WTC11 (cell line): ENCODE data around the gene PPP2R5E. TPM values are rescaled to one million over a fixed set of nuclear protein-coding genes. Genes with fewer than 3 reads are reported as not detected.

Experiments
- ATAC-seq: fragments of 200-7000 bp; cut with Tn5 transposase; 2 replicates; pipeline ENCODE4 v1.10.0; 2021; ENCODE audit warnings: mild to moderate bottlenecking, moderate library complexity
- CTCF ChIA-PET: fragments of 300-600 bp; sonication (Branson Sonifier 250); formaldehyde crosslinking; loops from one replicate; lab custom pipeline; 2021; ENCODE audit warnings: antibody characterized with exemption; lab: Charles Lee
- POLR2A ChIA-PET: fragments of 350-600 bp; sonication (Branson Sonifier 250); formaldehyde crosslinking; loops from one replicate; lab custom pipeline; 2021; ENCODE audit warnings: antibody characterized with exemption; lab: Charles Lee
- DNase-seq: peaks from one replicate; pipeline ENCODE4 v3.0.0; 2021; ENCODE audit warnings: low spot score
- H3K27ac Mint-ChIP-seq: 2 replicates; pipeline ENCODE4 v1.8.0; 2021; ENCODE audit warnings: mixed read lengths
- H3K27me3 Mint-ChIP-seq: 2 replicates; pipeline ENCODE4 v1.8.0; 2021; ENCODE audit warnings: low read depth, mild to moderate bottlenecking, moderate library complexity, mixed read lengths
- H3K36me3 Mint-ChIP-seq: 2 replicates; pipeline ENCODE4 v1.8.0; 2021; ENCODE audit warnings: mixed read lengths
- H3K4me1 Mint-ChIP-seq: 2 replicates; pipeline ENCODE4 v1.8.0; 2022; ENCODE audit warnings: mixed read lengths
- H3K4me3 Mint-ChIP-seq: 2 replicates; pipeline ENCODE4 v1.8.0; 2021; ENCODE audit warnings: mild to moderate bottlenecking, moderate library complexity, mixed read lengths
- H3K9me3 Mint-ChIP-seq: 2 replicates; pipeline ENCODE4 v1.8.0; 2021; ENCODE audit warnings: mixed read lengths
- ELF4 ChIP-seq: sonication (generic); formaldehyde crosslinking; IDR thresholded peaks from 2 replicates; pipeline ENCODE4 v1.8.1; 2022; ENCODE audit warnings: low read depth, mild to moderate bottlenecking, moderate library complexity, missing genetic modification reagents
- EMX1 ChIP-seq: fragments of 250-450 bp; sonication (Bioruptor Pico); IDR thresholded peaks from 2 replicates; pipeline ENCODE4 v1.8.0; 2021; ENCODE audit warnings: mild to moderate bottlenecking
- ETV6 ChIP-seq: sonication (generic); formaldehyde crosslinking; IDR thresholded peaks from 2 replicates; pipeline ENCODE4 v1.8.1; 2022; ENCODE audit warnings: mild to moderate bottlenecking, missing genetic modification reagents
- GRHL2 ChIP-seq: fragments of 250-450 bp; sonication (Bioruptor Pico); IDR thresholded peaks from 2 replicates; pipeline ENCODE4 v1.8.0; 2022; ENCODE audit warnings: mild to moderate bottlenecking, moderate library complexity; ENCODE audit not compliant: insufficient replicate concordance, severe bottlenecking
- HMGA2 ChIP-seq: fragments of 250-450 bp; sonication (Bioruptor Pico); IDR thresholded peaks from 2 replicates; pipeline ENCODE4 v1.4.0; 2021; ENCODE audit warnings: mild to moderate bottlenecking, moderate library complexity
- IRF2 ChIP-seq: sonication (generic); formaldehyde crosslinking; IDR thresholded peaks from 2 replicates; pipeline ENCODE4 v1.8.0; 2022; ENCODE audit warnings: low read depth, missing genetic modification reagents, borderline replicate concordance
- JUN ChIP-seq: sonication (generic); formaldehyde crosslinking; IDR thresholded peaks from 2 replicates; pipeline ENCODE4 v1.8.0; 2023; ENCODE audit warnings: mild to moderate bottlenecking, missing genetic modification reagents
- MXD4 ChIP-seq: fragments of 250-450 bp; sonication (Bioruptor Pico); IDR thresholded peaks from 2 replicates; pipeline ENCODE4 v1.8.0; 2021; ENCODE audit warnings: mild to moderate bottlenecking, moderate library complexity, borderline replicate concordance
- NFATC4 ChIP-seq: fragments of 250-450 bp; sonication (Bioruptor Pico); IDR thresholded peaks from 2 replicates; pipeline ENCODE4 v1.9.0; 2021; ENCODE audit warnings: mild to moderate bottlenecking
- NFYB ChIP-seq: sonication (generic); formaldehyde crosslinking; conservative IDR thresholded peaks from 2 replicates; pipeline ENCODE4 v1.8.0; 2022; ENCODE audit warnings: low read depth, missing genetic modification reagents
- RELA ChIP-seq: sonication (generic); formaldehyde crosslinking; IDR thresholded peaks from 2 replicates; pipeline ENCODE4 v1.8.1; 2022; ENCODE audit warnings: missing genetic modification reagents, mild to moderate bottlenecking, borderline replicate concordance
- SOX15 ChIP-seq: fragments of 250-450 bp; sonication (Bioruptor Pico); IDR thresholded peaks from 2 replicates; pipeline ENCODE4 v1.9.0; 2021; ENCODE audit warnings: mild to moderate bottlenecking
- TEAD1 ChIP-seq: sonication (generic); formaldehyde crosslinking; IDR thresholded peaks from 2 replicates; pipeline ENCODE4 v1.8.0; 2022; ENCODE audit warnings: mild to moderate bottlenecking, missing genetic modification reagents
- ZBTB21 ChIP-seq: sonication (generic); formaldehyde crosslinking; IDR thresholded peaks from 2 replicates; pipeline ENCODE4 v1.8.1; 2023; ENCODE audit warnings: mild to moderate bottlenecking, missing genetic modification reagents, borderline replicate concordance
- ZNF317 ChIP-seq: sonication (generic); formaldehyde crosslinking; IDR thresholded peaks from 2 replicates; pipeline ENCODE4 v1.8.1; 2023; ENCODE audit warnings: low read depth, mild to moderate bottlenecking, moderate library complexity, missing genetic modification reagents, borderline replicate concordance
- ZNF423 ChIP-seq: fragments of 250-450 bp; sonication (Bioruptor Pico); IDR thresholded peaks from 2 replicates; pipeline ENCODE4 v2.1.2; 2022; ENCODE audit warnings: mild to moderate bottlenecking, moderate library complexity
- total RNA-seq: library from RNA; stranded (reverse); gene quantifications from 3 replicates; pipeline ENCODE4 v1.2.3, GENCODE V29; 2021
- TF ChIP-seq, protein P1 (sequence below): fragments of 250-450 bp; sonication (Bioruptor Pico); IDR thresholded peaks from 2 replicates; pipeline ENCODE4 v2.1.2; 2022; ENCODE audit warnings: mild to moderate bottlenecking, moderate library complexity
- TF ChIP-seq, protein P2 (sequence below): fragments of 250-450 bp; sonication (Bioruptor Pico); IDR thresholded peaks from 2 replicates; pipeline ENCODE4 v1.9.0; 2021; ENCODE audit warnings: mild to moderate bottlenecking, borderline replicate concordance
- TF ChIP-seq, protein P3 (sequence below): sonication (generic); formaldehyde crosslinking; IDR thresholded peaks from 2 replicates; pipeline ENCODE4 v1.8.1; 2023; ENCODE audit warnings: mild to moderate bottlenecking, missing genetic modification reagents, borderline replicate concordance

The PPP2R5E gene
- total RNA-seq, 1 experiment from 2014 or later, result 59.0 TPM

DNA sequence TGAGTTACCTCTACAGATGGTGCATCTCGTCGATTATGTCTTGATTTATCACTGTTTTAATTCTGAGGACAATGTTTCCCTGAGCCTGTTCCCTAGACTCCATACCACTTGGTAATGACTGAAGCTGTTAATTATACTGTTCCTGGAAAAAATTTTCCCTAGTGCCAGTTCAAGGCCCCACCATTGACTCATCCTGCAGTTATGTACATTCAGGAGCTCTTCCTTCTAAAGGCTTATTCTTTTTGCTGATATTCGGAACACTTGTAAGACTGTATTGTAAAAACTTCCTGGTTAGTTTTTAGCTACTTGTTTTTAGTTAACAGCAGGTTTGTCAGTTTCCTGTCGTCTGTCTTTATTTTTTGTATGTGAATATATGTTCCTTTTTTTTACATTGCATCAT lies 30.4 kb upstream of the PPP2R5E start (continued):
- TF ChIP-seq ZBTB21 (CRISPR knock-in tag) (no peak), ZNF423 (CRISPR knock-in tag) (no peak)

DNA sequence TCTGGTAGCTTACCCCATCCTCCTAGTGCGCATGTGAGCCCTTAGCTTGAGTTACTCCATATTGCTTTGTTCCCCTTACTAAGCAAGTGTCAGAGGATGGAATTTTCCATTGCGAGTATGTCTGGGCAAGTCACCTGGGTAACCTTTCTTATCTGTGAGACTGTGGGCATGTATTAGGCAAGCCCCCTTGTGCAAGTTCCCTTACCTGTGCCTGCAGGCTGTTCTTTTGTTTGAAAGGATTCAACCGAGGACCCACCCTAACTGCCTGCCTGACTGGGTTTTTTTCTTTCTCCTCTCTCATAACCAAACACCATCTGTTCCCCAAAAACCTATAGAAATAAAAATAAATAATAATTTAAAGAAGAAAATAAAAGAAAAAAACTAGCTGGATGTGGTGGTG lies 22.3 kb upstream of the PPP2R5E start:
- ATAC-seq (no peak), DNase-seq (no peak)
- TF ChIP-seq EMX1 (CRISPR knock-in tag), result no peak
- TF ChIP-seq NFYB (CRISPR knock-in tag), result no peak
- TF ChIP-seq ZNF317, result no peak
- TF ChIP-seq JUN (CRISPR knock-in tag), result no peak
- no peak for TF ChIP-seq RELA
- no peak for TF ChIP-seq NFATC4 (CRISPR knock-in tag)
- TF ChIP-seq, protein P1, sequence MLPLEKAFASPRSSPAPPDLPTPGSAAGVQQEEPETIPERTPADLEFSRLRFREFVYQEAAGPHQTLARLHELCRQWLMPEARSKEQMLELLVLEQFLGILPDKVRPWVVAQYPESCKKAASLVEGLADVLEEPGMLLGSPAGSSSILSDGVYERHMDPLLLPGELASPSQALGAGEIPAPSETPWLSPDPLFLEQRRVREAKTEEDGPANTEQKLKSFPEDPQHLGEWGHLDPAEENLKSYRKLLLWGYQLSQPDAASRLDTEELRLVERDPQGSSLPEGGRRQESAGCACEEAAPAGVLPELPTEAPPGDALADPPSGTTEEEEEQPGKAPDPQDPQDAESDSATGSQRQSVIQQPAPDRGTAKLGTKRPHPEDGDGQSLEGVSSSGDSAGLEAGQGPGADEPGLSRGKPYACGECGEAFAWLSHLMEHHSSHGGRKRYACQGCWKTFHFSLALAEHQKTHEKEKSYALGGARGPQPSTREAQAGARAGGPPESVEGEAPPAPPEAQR (CRISPR knock-in tag), result no peak
- no peak for TF ChIP-seq ELF4
- TF ChIP-seq SOX15 (CRISPR knock-in tag), result no peak
- TF ChIP-seq, protein P2, sequence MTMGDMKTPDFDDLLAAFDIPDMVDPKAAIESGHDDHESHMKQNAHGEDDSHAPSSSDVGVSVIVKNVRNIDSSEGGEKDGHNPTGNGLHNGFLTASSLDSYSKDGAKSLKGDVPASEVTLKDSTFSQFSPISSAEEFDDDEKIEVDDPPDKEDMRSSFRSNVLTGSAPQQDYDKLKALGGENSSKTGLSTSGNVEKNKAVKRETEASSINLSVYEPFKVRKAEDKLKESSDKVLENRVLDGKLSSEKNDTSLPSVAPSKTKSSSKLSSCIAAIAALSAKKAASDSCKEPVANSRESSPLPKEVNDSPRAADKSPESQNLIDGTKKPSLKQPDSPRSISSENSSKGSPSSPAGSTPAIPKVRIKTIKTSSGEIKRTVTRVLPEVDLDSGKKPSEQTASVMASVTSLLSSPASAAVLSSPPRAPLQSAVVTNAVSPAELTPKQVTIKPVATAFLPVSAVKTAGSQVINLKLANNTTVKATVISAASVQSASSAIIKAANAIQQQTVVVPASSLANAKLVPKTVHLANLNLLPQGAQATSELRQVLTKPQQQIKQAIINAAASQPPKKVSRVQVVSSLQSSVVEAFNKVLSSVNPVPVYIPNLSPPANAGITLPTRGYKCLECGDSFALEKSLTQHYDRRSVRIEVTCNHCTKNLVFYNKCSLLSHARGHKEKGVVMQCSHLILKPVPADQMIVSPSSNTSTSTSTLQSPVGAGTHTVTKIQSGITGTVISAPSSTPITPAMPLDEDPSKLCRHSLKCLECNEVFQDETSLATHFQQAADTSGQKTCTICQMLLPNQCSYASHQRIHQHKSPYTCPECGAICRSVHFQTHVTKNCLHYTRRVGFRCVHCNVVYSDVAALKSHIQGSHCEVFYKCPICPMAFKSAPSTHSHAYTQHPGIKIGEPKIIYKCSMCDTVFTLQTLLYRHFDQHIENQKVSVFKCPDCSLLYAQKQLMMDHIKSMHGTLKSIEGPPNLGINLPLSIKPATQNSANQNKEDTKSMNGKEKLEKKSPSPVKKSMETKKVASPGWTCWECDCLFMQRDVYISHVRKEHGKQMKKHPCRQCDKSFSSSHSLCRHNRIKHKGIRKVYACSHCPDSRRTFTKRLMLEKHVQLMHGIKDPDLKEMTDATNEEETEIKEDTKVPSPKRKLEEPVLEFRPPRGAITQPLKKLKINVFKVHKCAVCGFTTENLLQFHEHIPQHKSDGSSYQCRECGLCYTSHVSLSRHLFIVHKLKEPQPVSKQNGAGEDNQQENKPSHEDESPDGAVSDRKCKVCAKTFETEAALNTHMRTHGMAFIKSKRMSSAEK (CRISPR knock-in tag), result no peak
- no peak for TF ChIP-seq MXD4 (CRISPR knock-in tag)
- TF ChIP-seq HMGA2 (CRISPR knock-in tag), result no peak
- no peak for TF ChIP-seq ETV6 (CRISPR knock-in tag)
- TF ChIP-seq, protein P3, sequence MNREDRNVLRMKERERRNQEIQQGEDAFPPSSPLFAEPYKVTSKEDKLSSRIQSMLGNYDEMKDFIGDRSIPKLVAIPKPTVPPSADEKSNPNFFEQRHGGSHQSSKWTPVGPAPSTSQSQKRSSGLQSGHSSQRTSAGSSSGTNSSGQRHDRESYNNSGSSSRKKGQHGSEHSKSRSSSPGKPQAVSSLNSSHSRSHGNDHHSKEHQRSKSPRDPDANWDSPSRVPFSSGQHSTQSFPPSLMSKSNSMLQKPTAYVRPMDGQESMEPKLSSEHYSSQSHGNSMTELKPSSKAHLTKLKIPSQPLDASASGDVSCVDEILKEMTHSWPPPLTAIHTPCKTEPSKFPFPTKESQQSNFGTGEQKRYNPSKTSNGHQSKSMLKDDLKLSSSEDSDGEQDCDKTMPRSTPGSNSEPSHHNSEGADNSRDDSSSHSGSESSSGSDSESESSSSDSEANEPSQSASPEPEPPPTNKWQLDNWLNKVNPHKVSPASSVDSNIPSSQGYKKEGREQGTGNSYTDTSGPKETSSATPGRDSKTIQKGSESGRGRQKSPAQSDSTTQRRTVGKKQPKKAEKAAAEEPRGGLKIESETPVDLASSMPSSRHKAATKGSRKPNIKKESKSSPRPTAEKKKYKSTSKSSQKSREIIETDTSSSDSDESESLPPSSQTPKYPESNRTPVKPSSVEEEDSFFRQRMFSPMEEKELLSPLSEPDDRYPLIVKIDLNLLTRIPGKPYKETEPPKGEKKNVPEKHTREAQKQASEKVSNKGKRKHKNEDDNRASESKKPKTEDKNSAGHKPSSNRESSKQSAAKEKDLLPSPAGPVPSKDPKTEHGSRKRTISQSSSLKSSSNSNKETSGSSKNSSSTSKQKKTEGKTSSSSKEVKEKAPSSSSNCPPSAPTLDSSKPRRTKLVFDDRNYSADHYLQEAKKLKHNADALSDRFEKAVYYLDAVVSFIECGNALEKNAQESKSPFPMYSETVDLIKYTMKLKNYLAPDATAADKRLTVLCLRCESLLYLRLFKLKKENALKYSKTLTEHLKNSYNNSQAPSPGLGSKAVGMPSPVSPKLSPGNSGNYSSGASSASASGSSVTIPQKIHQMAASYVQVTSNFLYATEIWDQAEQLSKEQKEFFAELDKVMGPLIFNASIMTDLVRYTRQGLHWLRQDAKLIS (CRISPR knock-in tag), result no peak
- no peak for TF ChIP-seq IRF2
- TF ChIP-seq TEAD1, result no peak
- no peak for TF ChIP-seq GRHL2 (CRISPR knock-in tag)
- no peaks in the 10 kb centered on the region for H3K4me1 Mint-ChIP-seq
- no peaks in the 10 kb centered on the region for H3K36me3 Mint-ChIP-seq
- ChIA-PET POLR2A (no interaction called here), CTCF (no interaction called here)
- peaks cover 4% of the 10 kb centered on the region; the same call in 1 of the 2 replicates for H3K27me3 Mint-ChIP-seq
- H3K9me3 Mint-ChIP-seq, result peaks cover 4% of the 10 kb centered on the region; the same call in 1 of the 2 replicates
- H3K4me3 Mint-ChIP-seq, result no peak overlapping the region
- H3K27ac Mint-ChIP-seq, result no peak overlapping the region
